Measurements from ENCODE around the gene PIBF1.

GRCh38 chr13:73045031-73045430 lies 263.1 kb downstream of the PIBF1 start:
- TF ChIP-seq, protein P1, sequence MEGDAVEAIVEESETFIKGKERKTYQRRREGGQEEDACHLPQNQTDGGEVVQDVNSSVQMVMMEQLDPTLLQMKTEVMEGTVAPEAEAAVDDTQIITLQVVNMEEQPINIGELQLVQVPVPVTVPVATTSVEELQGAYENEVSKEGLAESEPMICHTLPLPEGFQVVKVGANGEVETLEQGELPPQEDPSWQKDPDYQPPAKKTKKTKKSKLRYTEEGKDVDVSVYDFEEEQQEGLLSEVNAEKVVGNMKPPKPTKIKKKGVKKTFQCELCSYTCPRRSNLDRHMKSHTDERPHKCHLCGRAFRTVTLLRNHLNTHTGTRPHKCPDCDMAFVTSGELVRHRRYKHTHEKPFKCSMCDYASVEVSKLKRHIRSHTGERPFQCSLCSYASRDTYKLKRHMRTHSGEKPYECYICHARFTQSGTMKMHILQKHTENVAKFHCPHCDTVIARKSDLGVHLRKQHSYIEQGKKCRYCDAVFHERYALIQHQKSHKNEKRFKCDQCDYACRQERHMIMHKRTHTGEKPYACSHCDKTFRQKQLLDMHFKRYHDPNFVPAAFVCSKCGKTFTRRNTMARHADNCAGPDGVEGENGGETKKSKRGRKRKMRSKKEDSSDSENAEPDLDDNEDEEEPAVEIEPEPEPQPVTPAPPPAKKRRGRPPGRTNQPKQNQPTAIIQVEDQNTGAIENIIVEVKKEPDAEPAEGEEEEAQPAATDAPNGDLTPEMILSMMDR (conservative IDR thresholded peaks at IDR 0.05 in 1 of 2, IDR thresholded peaks at IDR 0.05 in 1 of 2; ENCODE audit: extremely low read depth in 1 of 2, insufficient read depth in 1 of 2, low read depth in 1 of 2, low read length in 2 of 2): no peak
- TF ChIP-seq EZH2 (IDR thresholded peaks at IDR 0.05; ENCODE audit: borderline replicate concordance, low read length): no peak

Data from mammary epithelial cell (primary cell).